ENCODE data around the gene KIAA0586. TPM values are rescaled to one million over a fixed set of nuclear protein-coding genes. Genes with fewer than 3 reads are reported as not detected.
A peak's percentile ranks its signal among the peaks of the same experiment; 100 is the strongest.

KIAA0586 gene
- total and polyA plus RNA-seq, 9 of the 15 experiments (the other 6 are each of a cell fraction or from before 2014, with no cell fraction given), result 11.2 to 30.9 (median 22.6) TPM

GRCh38 chr14:58427281-58428117 is at the start of gene KIAA0586, which contains the start of gene TIMM9 (continued):
- TF ChIP-seq VEZF1 (CRISPR knock-in tag; IDR thresholded peaks at IDR 0.05), result peak; percentile 23; the same call in 1 of the 2 replicates
- peak; percentile 75; the same call in 1 of the 2 replicates for TF ChIP-seq DIDO1 (tag; IDR thresholded peaks at IDR 0.05; ENCODE audit: low read depth)
- peak in 1 of 2 experiments; percentile 71; a peak in 1 of 4 replicates for TF ChIP-seq FOXA3 (CRISPR knock-in tag; conservative IDR thresholded peaks at IDR 0.05 in 1 of 2, IDR thresholded peaks at IDR 0.05 in 1 of 2)
- peak; percentile 80 to 90 for TF ChIP-seq MNT (conservative IDR thresholded peaks at IDR 0.05)
- TF ChIP-seq ZNF175 (CRISPR knock-in tag; IDR thresholded peaks at IDR 0.05; ENCODE audit: low read depth), result 0 out of 2 replicates have a peak, but pooled peaks have one; percentile 4
- TF ChIP-seq SP2 (IDR thresholded peaks at IDR 0.05; ENCODE audit: extremely low read depth, low read depth, low read length, poor library complexity, severe bottlenecking), result no peak
- TF ChIP-seq GABPB1 (CRISPR knock-in tag; IDR thresholded peaks at IDR 0.05), result peak; percentile 89
- TF ChIP-seq MEF2A (IDR thresholded peaks at IDR 0.05; ENCODE audit: control insufficient read depth, low read depth, low read length), result peak; percentile 28; the same call in 1 of the 2 replicates
- no peak for TF ChIP-seq PATZ1 (CRISPR knock-in tag; IDR thresholded peaks at IDR 0.05; ENCODE audit: borderline replicate concordance)
- no peak for TF ChIP-seq ATF1 (CRISPR knock-in tag; IDR thresholded peaks at IDR 0.05)
- peak; percentile 88 for TF ChIP-seq ATF1 (tag; IDR thresholded peaks at IDR 0.05)
- TF ChIP-seq ZNF197 (CRISPR knock-in tag; IDR thresholded peaks at IDR 0.05; ENCODE audit: low read depth), result peak; percentile 62; the same call in 1 of the 2 replicates
- TF ChIP-seq BHLHE40 (IDR thresholded peaks at IDR 0.05; ENCODE audit: low read length), result peak; percentile 43; the same call in 1 of the 2 replicates
- TF ChIP-seq BACH1 (tag; IDR thresholded peaks at IDR 0.05), result peak; percentile 57; the same call in 1 of the 2 replicates
- peak; percentile 93 for TF ChIP-seq HDAC2 (IDR thresholded peaks at IDR 0.05)
- peak; percentile 98 to 99 for TF ChIP-seq FOXK2 (conservative IDR thresholded peaks at IDR 0.05 in 1 of 2, IDR thresholded peaks at IDR 0.05 in 1 of 2; ENCODE audit: low read depth in 2 of 2)
- TF ChIP-seq ETS1 (conservative IDR thresholded peaks at IDR 0.05; ENCODE audit: control insufficient read depth, low read depth, low read length), result peak; percentile 63; the same call in 1 of the 2 replicates
- TF ChIP-seq ZNF12 (CRISPR knock-in tag; IDR thresholded peaks at IDR 0.05), result no peak
- no peak for TF ChIP-seq ZSCAN32 (CRISPR knock-in tag; IDR thresholded peaks at IDR 0.05)
